Inferior parietal cortex (tissue), 1 donor: Measurements from ENCODE around the gene OR9G1.
"Not testable (repeated sequence)": the region's sequence is repeated elsewhere in the genome, so short reads cannot be mapped to it uniquely, and the experiment has no call there.

Source experiments
- DNase-seq: peaks from one replicate; pipeline ENCODE4 v3.0.0-alpha.2; 2016; ENCODE audit errors: extremely low spot score

Gene OR9G1, protein sequence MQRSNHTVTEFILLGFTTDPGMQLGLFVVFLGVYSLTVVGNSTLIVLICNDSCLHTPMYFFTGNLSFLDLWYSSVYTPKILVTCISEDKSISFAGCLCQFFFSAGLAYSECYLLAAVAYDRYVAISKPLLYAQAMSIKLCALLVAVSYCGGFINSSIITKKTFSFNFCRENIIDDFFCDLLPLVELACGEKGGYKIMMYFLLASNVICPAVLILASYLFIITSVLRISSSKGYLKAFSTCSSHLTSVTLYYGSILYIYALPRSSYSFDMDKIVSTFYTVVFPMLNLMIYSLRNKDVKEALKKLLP

GRCh38 chr11:56698795-56699194 is at the start of gene OR9G1:
OR9G1 (plus strand) TSS chr11:56699095; CDS start chr11:56700388, 1,293 bp downstream.
- no peak for DNase-seq

- no peak for DNase-seq
These were observed 39.1 kb upstream of the OR9G1 start for GRCh38 chr11:56659755-56660154.

DNA sequence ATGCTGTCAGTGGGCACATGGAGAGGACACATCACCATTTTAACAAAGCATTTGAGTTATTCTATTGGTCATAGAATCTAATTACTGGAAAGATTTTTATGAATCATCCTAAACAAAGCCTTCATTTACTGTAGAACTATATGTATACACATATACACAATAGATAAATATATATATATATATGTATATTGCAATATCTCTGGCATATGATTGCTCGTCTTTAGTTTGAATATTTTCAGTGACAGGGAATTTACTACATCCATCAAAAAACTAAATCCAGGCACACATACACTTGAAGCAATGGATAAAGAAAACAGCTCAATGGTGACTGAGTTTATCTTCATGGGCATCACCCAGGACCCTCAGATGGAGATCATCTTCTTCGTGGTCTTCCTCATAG is 35.5 kb upstream of the OR9G1 start, which contains the start of gene OR5AR1:
Gene OR5AR1 (plus strand): TSS at position 301 of the 400 bp plus-strand sequence. CDS start 0 bp downstream, at position 301.
- no peak for DNase-seq

GRCh38 chr11:56670984-56671383 is 27.9 kb upstream of the OR9G1 start:
- DNase-seq = no peak

DNA sequence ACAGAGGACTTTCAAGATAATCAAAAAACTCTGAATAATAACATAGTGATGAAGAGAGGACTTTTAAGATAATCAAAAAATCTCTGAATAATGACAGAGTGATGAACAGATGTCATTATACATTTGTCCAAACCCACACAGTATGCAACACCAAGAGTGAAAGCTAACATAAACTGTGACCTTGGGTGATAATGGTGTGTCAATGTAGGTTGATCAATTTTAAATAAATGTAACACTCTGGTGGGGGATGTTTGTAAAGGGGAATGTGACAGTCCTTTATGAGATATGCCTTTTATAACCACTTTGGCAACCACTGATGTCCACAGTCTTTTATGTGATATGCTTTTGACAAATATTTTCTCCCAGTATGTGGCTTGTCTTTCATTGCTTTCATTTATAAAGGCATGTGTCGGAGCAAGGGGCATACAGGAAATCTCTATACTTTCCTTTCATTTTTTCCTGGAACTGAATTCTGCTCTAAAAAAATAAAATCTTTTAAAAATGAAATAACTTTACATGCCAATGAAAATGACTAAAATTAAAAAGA is 10.3 kb upstream of the OR9G1 start:
- DNase-seq = no peak

DNA sequence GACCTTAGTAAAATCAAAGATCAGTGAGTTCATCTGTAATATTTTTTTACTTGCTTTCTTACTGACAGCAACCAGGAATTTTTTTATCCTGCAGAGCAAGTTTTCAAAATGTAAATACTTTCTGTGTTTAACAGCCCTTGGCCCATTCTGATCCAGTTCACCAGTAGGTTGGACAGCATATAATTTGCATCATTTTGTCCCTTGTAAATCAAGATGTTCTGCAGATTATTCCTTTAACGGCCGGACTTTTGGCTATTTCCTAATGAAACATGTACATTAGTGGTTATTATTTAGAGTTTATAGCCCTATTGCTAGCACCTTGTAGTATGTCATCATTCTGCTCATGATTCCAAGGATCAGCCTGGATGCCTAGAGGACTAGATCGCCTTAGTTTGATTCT is 7.7 kb upstream of the OR9G1 start:
- not testable (repeated sequence) for DNase-seq

DNA sequence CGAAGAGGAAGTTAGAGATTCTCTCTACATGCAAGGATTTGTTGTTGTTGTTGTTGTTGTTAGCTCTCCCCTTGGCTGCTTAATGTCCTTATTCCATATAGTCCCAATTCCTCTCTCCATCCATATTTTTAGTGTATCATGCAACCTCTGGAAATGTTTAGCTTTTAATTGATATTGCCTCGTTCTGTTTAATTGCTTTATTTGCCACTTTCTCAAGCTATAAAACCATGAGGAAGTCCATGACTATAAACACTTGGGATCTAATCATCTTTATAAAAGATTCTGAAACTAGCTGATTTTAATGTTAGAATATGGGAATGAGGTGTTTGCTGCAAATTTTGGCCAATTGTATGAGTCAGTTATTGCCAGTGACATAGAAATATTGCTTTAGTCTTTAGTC is 5.5 kb upstream of the OR9G1 start:
- no peak for DNase-seq

DNA sequence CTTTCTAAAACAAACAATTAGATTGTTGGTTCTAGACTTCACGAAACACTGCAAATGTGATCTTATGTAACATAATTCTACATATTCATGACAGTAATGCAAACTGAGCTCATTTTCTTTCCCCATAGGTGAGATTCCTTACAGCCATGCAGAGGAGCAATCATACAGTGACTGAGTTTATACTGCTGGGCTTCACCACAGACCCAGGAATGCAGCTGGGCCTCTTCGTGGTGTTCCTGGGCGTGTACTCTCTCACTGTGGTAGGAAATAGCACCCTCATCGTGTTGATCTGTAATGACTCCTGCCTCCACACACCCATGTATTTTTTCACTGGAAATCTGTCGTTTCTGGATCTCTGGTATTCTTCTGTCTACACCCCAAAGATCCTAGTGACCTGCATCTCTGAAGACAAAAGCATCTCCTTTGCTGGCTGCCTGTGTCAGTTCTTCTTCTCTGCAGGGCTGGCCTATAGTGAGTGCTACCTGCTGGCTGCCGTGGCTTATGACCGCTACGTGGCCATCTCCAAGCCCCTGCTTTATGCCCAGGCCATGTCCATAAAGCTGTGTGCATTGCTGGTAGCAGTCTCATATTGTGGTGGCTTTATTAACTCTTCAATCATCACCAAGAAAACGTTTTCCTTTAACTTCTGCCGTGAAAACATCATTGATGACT is 1.5 kb downstream of the OR9G1 start:
- DNase-seq = no peak

DNA sequence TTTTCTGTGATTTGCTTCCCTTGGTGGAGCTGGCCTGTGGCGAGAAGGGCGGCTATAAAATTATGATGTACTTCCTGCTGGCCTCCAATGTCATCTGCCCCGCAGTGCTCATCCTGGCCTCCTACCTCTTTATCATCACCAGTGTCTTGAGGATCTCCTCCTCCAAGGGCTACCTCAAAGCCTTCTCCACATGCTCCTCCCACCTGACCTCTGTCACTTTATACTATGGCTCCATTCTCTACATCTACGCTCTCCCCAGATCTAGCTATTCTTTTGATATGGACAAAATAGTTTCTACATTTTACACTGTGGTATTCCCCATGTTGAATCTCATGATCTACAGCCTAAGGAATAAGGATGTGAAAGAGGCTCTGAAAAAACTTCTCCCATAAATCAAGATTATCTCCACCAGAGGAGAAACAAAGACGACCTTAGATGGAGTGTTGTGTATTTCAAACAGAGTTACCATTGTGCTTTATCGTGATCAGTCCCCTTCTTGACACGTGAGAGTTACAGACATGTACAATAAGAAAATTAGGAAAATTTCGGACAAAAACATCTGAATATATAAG is 2.1 kb downstream of the OR9G1 start:
- no peak for DNase-seq

DNA sequence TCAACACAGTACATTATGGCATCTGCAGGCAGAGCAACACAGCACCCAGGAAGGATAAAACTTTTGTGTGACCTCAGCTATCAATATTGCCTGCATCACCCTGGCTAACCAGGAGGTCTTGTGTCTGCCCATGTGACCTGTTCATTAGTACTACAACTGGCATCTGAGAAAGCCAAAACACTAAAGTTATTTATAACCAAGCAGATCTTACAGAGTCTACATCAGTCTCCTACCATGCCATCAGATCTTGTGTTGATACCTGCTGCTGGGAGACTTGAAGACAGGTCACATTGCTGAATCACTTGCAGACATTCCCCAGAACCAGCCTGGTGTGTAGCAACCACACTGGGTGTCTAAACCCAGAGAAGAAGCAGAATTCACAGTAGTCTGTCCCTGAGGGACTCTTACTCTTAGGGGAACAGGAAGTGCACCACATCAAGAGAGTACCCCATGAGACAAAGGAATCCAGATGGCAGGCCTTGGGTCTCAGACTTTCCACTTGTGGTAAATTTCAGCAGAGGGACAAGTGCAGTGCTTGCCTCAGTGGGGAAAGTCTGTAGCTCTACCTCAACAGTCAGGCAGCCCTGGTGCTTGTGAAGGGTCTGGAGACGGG is 7.0 kb downstream of the OR9G1 start:
- DNase-seq = no peak

DNA sequence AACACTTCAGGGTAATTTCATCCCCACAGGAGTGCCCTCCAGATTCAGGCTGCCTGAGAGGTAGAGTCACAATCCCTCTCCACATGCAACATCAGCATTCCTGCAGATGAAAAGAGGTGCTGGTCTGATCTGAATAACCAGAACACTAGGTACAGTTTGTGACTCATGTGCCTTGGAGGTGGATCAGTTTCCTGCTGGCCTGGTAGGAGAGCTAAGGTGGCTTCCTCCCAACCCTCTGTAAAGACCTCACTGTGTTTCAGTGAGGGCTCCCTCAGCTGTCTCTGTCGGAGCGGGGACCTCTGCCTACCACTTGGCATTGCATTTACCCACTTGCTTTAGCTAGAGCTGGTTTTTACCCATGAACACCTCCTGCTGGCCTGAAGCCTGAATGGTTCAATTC is 7.6 kb downstream of the OR9G1 start:
- no peak for DNase-seq

- DNase-seq = no peak
These were observed 15.3 kb downstream of the OR9G1 start for GRCh38 chr11:56714206-56714605.

- no peak for DNase-seq
These were observed 17.5 kb downstream of the OR9G1 start for GRCh38 chr11:56716379-56716854.

DNA sequence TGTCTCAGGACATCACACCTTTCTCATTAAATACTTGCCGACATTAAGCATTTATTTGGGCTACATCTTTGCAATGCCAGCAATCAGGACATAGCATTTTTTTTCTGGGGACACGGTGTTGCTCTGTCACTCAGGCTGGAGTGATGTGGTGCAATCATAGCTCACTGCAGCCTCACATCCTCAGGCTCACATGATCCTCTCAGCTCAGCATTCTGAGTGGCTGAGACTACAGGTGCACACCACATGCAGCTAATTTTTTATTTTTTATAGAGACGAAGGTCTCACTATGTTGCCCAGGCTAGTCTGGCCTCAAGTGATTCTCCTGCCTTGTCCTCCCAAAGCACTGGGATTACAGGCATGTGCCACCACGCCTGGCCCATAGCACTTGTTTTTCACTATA is 21.6 kb downstream of the OR9G1 start:
- DNase-seq = no peak

DNA sequence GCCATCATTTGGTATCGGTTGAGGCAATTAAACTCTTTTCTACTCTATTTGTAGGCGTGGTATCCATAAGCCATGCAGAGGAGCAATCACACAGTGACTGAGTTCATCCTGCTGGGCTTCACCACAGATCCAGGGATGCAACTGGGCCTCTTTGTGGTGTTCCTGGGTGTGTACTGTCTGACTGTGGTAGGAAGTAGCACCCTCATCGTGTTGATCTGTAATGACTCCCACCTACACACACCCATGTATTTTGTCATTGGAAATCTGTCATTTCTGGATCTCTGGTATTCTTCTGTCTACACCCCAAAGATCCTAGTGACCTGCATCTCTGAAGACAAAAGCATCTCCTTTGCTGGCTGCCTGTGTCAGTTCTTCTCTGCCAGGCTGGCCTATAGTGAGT is 41.2 kb downstream of the OR9G1 start:
- DNase-seq = no peak

DNA sequence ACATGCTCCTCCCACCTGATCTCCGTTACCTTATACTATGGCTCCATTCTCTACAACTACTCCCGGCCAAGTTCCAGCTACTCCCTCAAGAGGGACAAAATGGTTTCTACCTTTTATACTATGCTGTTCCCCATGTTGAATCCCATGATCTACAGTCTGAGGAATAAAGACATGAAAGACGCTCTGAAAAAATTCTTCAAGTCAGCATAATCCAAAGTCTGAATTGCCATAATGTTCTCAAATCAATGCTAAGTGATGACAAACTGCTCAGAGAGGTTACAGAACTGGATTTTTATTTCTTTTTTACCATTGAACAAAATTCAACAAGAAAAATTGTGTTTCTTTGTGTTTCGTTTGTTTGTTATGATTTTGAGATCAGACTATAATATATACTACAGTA is 42.0 kb downstream of the OR9G1 start:
- no peak for DNase-seq

GRCh38 chr11:56748597-56748996 is 49.7 kb downstream of the OR9G1 start, which contains the start of gene OR9G4:
OR9G4 (minus strand) TSS chr11:56748697; CDS start chr11:56743766, 4,931 bp downstream.
- no peak for DNase-seq

GRCh38 chr11:56750190-56750589 is 51.3 kb downstream of the OR9G1 start:
- DNase-seq = no peak

DNA sequence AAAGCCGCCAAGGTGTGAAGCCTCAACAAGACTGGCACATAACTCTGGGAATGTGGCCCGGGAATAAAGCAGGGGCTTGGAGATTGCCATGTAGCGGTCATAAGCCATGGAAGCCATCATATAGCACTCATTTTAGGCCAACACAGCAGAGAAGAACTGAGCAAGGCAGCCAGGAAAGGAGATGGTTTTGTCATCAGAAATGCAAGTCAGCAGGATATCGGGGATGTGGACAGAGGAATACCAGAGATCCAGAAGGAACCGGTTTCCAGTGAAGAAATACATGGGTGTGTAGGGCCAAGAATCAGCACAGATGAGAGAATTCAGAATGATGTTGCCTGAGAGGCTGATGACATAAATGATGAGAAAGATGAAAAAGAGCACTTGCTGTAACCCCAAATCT is 52.6 kb downstream of the OR9G1 start:
- DNase-seq = no peak
